Kidney epithelial cell (primary cell): ENCODE data around the gene SLC7A7. TPM values are rescaled to one million over a fixed set of nuclear protein-coding genes. Genes with fewer than 3 reads are reported as not detected.

Source experiments
- DNase-seq: peaks from one replicate; pipeline ENCODE4 v3.0.0-alpha.2; 2010; ENCODE audit warnings: low read depth
- H3K27me3 ChIP-seq: 2 replicates; pipeline ENCODE4 v1.6.0; 2011; ENCODE audit warnings: low read length; ENCODE audit not compliant: control insufficient read depth, insufficient read depth
- H3K36me3 ChIP-seq: 2 replicates; pipeline ENCODE4 v1.5.1; 2011; ENCODE audit warnings: low read length; ENCODE audit not compliant: control insufficient read depth, insufficient read depth
- H3K4me3 ChIP-seq: 2 replicates; pipeline ENCODE4 v1.5.1; 2011; ENCODE audit warnings: low read depth, mild to moderate bottlenecking, control low read depth, low read length
- CTCF ChIP-seq: IDR thresholded peaks from 2 replicates; pipeline ENCODE4 v1.5.1; 2011; ENCODE audit warnings: mild to moderate bottlenecking, moderate library complexity, low read length, control low read depth, inconsistent platforms; ENCODE audit not compliant: insufficient read depth, poor library complexity, severe bottlenecking
- total RNA-seq: library from RNA; depleted of rRNA; stranded (reverse); fragments of >200 nt; gene quantifications from 2 replicates; pipeline ENCODE4 v1.2.3, GENCODE V29; 2015

The SLC7A7 gene
- total RNA-seq, 1 donor from 2014 or later = 6.8 TPM

DNA sequence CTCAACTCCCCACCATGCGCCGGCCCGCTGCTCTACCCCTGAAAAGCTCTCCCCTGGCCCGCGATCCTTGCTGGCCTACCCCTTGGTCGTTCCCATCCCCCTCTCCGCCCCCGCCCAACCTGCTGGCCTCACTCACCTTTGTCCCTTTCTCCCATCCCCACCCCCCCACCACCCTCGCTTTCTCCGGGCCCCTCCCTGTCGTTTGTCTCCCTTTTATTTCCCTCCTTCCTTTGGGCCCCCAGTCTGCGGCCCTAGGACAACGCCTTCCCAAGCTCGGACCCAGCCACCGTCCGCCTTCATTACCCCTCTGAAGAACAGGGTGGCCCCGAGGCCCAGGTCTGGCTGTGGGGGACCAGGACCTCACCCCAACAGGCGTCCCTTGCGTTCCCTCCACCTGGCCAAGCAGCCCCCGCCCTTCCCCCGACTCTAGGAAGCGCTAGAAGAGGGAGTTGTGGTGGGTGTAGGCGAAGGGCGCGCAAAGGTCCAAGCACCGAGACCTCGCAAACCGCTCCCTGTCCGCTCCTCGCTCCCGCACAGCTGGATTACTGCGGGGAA is 6.9 kb upstream of the SLC7A7 start:
- no peak for TF ChIP-seq CTCF
- H3K36me3 ChIP-seq = no peaks in the 10 kb centered on the region
- DNase-seq = no peak
- H3K4me3 ChIP-seq = no peak overlapping the region
- no peaks in the 10 kb centered on the region for H3K27me3 ChIP-seq

GRCh38 chr14:22821193-22822015 is 6.2 kb upstream of the SLC7A7 start:
- no peak overlapping the region for H3K4me3 ChIP-seq
- H3K27me3 ChIP-seq = no peaks in the 10 kb centered on the region
- DNase-seq = no peak
- no peak for TF ChIP-seq CTCF
- no peaks in the 10 kb centered on the region for H3K36me3 ChIP-seq

- Histone ChIP-seq H3K27me3 (no peaks in the 10 kb centered on the region), H3K4me3 (no peak overlapping the region), H3K36me3 (no peaks in the 10 kb centered on the region)
- TF ChIP-seq CTCF = no peak
- no peak for DNase-seq
These were observed 5.5 kb upstream of the SLC7A7 start for GRCh38 chr14:22820731-22821130.

GRCh38 chr14:22819151-22819988 is 4.1 kb upstream of the SLC7A7 start:
- H3K4me3 ChIP-seq = no peak overlapping the region
- H3K36me3 ChIP-seq = no peaks in the 10 kb centered on the region
- H3K27me3 ChIP-seq = no peaks in the 10 kb centered on the region
- DNase-seq = no peak
- no peak for TF ChIP-seq CTCF

DNA sequence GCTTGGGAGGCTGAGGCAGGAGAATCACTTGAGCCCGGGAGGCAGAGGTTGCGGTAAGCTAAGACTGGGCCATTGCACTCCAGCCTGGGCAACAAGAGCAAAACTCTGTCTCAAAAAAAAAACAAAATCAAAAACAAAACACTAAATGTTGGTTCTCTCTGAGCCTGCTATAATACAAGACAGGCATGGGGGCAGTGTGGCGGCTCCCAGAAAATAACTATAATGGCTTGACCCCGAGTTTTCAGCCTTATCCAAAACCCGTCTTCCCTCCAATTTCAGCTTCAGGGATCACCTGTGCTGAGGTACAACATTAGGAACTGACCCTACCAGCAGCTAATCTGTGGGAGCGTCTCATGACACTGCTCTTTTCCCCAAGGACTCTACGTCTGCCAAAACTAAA is 862 bp downstream of the SLC7A7 start:
- TF ChIP-seq CTCF = no peak
- no peaks in the 10 kb centered on the region for H3K27me3 ChIP-seq
- H3K4me3 ChIP-seq = no peak overlapping the region
- no peak for DNase-seq
- no peaks in the 10 kb centered on the region for H3K36me3 ChIP-seq
